ENCODE results near the gene EFNA5.

Gene EFNA5

DNA sequence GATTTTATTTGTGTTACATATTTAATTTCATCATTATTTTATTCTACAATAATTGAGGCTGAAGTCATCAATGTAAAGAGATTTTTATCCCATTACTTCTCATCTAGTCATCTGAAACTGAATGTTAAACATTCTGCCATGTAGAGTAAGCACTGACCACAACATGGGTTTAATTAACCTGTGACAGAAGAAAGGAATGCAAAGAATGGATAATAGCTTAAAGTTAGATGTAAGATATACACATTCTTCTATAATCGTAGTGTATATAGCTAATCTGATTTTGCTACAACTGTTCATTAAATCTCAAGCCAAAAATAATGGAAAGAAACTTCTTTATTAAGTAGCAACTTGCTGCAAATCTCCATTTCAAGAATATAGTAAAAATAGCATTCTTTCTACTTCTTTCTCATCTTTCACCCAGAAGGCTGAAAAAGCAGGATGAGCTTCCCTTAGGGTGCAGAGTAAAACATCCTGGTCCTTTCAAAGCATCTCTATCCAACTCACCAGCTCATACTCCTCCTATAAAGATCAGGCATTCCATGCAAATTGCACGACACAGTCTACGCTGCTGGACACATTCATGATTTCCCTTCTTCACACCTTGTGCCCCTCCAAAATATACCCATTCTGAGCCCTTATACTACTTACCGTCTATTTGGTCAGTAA is 115.2 kb downstream of the EFNA5 start:
- Histone ChIP-seq H3K27me3 (ENCODE audit: control insufficient read depth in 1 of 2, insufficient read depth in 2 of 2, low read length in 2 of 2) (no peaks in the 10 kb centered on the region), H3K4me1 (ENCODE audit: control insufficient read depth, insufficient read depth, low read length) (no peaks in the 10 kb centered on the region), H3K27ac (ENCODE audit: low read length) (no peak overlapping the region), H3K36me3 (ENCODE audit: control insufficient read depth in 2 of 2, insufficient read depth in 2 of 2, low read length in 2 of 2) (no peaks in the 10 kb centered on the region), H3K4me3 (ENCODE audit: low read length in 2 of 2) (no peak overlapping the region), H3K9ac (ENCODE audit: low read length in 2 of 2) (no peak overlapping the region), H3K9me3 (ENCODE audit: control insufficient read depth in 2 of 2, low read length in 2 of 2) (no peaks in the 10 kb centered on the region)

DNA sequence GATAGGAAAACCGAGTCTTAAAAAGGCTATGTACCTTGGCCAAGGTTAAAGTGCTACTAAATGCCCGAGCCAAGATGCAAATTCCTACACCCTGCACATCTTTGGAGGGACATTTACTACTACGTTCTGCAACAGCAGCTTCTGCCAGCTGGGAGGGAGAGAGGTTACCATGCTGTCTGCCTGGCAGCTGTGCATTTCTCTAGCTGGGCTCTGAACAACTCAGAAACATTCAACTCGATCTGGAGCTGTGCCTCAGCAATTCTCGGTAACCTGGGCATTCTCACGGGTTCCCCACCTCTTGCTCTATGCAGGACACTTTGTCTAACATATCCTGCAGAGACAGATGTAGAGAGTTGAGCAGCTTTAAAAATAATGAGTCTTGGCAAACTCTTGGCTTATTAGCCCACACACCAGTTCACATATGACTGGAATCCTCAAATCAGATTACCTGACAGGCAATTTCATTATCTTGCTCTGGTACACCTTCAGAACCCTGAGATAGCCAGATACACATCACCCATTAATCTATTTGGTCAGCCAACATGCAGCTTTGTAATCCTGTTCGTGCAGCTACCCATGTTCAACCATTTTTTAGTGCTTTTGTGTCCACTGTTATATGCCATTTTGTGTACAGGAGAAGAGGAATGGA is 115.8 kb downstream of the EFNA5 start:
- no peaks in the 10 kb centered on the region for H3K9me3 ChIP-seq (ENCODE audit: control insufficient read depth in 2 of 2, low read length in 2 of 2)
- H3K36me3 ChIP-seq (ENCODE audit: control insufficient read depth in 2 of 2, insufficient read depth in 2 of 2, low read length in 2 of 2) = no peaks in the 10 kb centered on the region
- H3K4me3 ChIP-seq (ENCODE audit: low read length in 2 of 2) = no peak overlapping the region
- H3K27ac ChIP-seq (ENCODE audit: low read length) = no peak overlapping the region
- no peak overlapping the region for H3K9ac ChIP-seq (ENCODE audit: low read length in 2 of 2)
- no peaks in the 10 kb centered on the region for H3K4me1 ChIP-seq (ENCODE audit: control insufficient read depth, insufficient read depth, low read length)
- no peaks in the 10 kb centered on the region for H3K27me3 ChIP-seq (ENCODE audit: control insufficient read depth in 1 of 2, insufficient read depth in 2 of 2, low read length in 2 of 2)

DNA sequence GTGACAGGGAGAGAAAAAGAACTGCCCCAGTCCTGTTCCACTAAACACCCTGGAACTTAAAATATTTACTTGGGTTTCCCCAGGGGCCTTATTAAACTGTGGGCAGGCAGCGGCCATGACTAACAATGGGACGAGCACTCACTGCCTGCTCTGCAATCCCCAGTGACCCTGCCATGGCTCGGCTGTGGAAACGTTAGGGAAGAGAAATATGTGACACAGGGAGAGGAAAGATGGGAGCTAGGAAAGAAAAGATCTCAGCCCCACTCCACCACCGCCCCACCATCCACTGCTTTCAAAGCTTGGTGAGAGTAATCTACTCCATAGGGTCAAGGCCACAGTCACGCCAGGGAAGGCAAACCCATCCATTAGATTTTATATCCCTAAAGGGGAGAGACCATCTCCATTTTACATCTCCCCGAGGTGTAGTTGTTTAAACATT is 117.6 kb downstream of the EFNA5 start:
- no peak overlapping the region for H3K4me3 ChIP-seq (ENCODE audit: low read length in 2 of 2)
- H3K27me3 ChIP-seq (ENCODE audit: control insufficient read depth in 1 of 2, insufficient read depth in 2 of 2, low read length in 2 of 2) = no peaks in the 10 kb centered on the region
- H3K27ac ChIP-seq (ENCODE audit: low read length) = no peak overlapping the region
- H3K9ac ChIP-seq (ENCODE audit: low read length in 2 of 2) = no peak overlapping the region
- H3K9me3 ChIP-seq (ENCODE audit: control insufficient read depth in 2 of 2, low read length in 2 of 2) = no peaks in the 10 kb centered on the region
- H3K36me3 ChIP-seq (ENCODE audit: control insufficient read depth in 2 of 2, insufficient read depth in 2 of 2, low read length in 2 of 2) = no peaks in the 10 kb centered on the region
- H3K4me1 ChIP-seq (ENCODE audit: control insufficient read depth, insufficient read depth, low read length) = no peaks in the 10 kb centered on the region

DNA sequence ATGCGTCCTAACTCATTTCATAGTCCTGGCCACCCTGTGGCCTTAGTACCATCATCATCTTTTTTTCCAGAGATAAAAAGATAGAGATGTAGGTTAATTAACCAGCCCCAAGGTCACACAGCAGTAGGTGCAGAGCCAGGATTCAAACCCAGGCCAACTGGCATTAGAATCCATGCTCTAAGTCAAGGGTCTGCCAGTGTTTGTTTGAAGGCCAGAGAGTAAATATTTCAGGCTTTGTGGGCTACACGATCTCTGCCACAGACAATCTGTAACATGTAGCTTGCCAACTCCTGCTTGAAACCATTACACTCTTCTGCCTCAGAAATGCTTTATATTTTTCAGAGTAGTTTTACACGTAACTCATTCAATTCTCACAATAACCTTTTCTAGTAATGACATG is 119.6 kb downstream of the EFNA5 start:
- Histone ChIP-seq H3K36me3 (ENCODE audit: control insufficient read depth in 2 of 2, insufficient read depth in 2 of 2, low read length in 2 of 2) (no peaks in the 10 kb centered on the region), H3K27ac (ENCODE audit: low read length) (no peak overlapping the region), H3K4me3 (ENCODE audit: low read length in 2 of 2) (no peak overlapping the region)

DNA sequence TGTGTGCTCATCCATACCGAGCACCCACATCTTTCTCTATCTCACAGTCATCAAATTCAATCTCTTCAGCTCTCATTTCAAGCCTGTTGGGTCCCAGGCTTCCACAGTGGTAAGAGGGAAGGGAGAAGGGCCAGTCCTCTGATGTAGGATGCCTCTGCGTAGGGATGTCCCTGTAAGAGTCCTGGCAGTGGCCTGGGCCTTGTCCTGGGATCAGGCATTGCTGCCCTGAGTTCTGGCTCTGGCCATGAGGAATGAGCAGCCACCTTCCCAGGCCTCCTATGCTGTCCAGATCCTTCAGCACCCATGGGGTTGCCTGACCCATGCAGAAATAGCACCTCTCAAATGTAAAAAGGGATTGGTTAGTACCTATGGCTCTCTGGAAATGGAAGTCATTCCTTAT is 121.2 kb downstream of the EFNA5 start:
- no peak overlapping the region for H3K27ac ChIP-seq (ENCODE audit: low read length)
- no peaks in the 10 kb centered on the region for H3K27me3 ChIP-seq (ENCODE audit: control insufficient read depth in 1 of 2, insufficient read depth in 2 of 2, low read length in 2 of 2)
- H3K9me3 ChIP-seq (ENCODE audit: control insufficient read depth in 2 of 2, low read length in 2 of 2) = no peaks in the 10 kb centered on the region
- no peaks in the 10 kb centered on the region for H3K36me3 ChIP-seq (ENCODE audit: control insufficient read depth in 2 of 2, insufficient read depth in 2 of 2, low read length in 2 of 2)
- H3K9ac ChIP-seq (ENCODE audit: low read length in 2 of 2) = no peak overlapping the region
- H3K4me1 ChIP-seq (ENCODE audit: control insufficient read depth, insufficient read depth, low read length) = no peaks in the 10 kb centered on the region
- H3K4me3 ChIP-seq (ENCODE audit: low read length in 2 of 2) = no peak overlapping the region

More for the DNA sequence above, 119.6 kb downstream of the EFNA5 start:
- Histone ChIP-seq H3K4me1 (ENCODE audit: control insufficient read depth, insufficient read depth, low read length) (no peaks in the 10 kb centered on the region), H3K27me3 (ENCODE audit: control insufficient read depth in 1 of 2, insufficient read depth in 2 of 2, low read length in 2 of 2) (no peaks in the 10 kb centered on the region), H3K9ac (ENCODE audit: low read length in 2 of 2) (no peak overlapping the region), H3K9me3 (ENCODE audit: control insufficient read depth in 2 of 2, low read length in 2 of 2) (no peaks in the 10 kb centered on the region)

DNA sequence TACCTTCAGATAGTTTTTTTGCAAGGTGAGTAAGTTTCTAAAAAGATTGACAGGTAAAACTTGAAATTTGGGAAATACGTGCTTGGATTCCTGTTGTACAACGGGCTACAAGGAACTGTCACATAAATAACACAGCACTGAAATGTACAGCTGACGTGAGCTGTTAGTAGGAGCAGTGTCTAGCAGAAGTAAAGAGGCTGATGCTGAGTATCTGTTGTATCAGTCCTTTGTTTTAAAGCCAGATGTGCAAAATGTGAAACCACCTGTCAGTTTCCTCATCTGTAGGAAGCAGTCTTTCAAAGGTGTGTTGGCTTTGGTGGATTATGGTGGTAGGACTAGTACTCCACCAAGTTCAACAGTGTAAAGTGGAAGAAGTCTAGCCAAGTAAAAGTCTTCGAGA is 122.3 kb downstream of the EFNA5 start:
- Histone ChIP-seq H3K9ac (ENCODE audit: low read length in 2 of 2) (no peak overlapping the region), H3K36me3 (ENCODE audit: control insufficient read depth in 2 of 2, insufficient read depth in 2 of 2, low read length in 2 of 2) (no peaks in the 10 kb centered on the region), H3K27me3 (ENCODE audit: control insufficient read depth in 1 of 2, insufficient read depth in 2 of 2, low read length in 2 of 2) (no peaks in the 10 kb centered on the region), H3K4me3 (ENCODE audit: low read length in 2 of 2) (no peak overlapping the region), H3K4me1 (ENCODE audit: control insufficient read depth, insufficient read depth, low read length) (no peaks in the 10 kb centered on the region), H3K9me3 (ENCODE audit: control insufficient read depth in 2 of 2, low read length in 2 of 2) (no peaks in the 10 kb centered on the region), H3K27ac (ENCODE audit: low read length) (no peak overlapping the region)

DNA sequence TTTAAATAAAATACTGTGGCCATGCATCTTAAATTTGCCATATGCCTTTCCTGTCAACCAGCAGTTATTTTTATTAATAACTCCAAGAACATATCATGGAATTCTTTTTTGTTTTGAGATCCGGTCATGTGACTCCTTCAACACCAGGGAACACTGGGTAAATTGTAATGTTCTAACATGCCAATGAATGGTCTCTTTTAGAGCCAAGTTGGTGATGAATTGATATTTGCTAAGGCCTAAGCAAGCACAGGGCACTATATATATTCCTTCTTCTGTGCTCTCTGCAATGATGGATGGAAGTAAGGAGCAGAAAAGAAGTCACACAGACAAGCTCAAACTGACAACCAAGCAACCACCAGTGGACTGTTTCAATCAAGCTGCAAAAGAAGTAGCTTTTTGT is 124.0 kb downstream of the EFNA5 start:
- no peaks in the 10 kb centered on the region for H3K36me3 ChIP-seq (ENCODE audit: control insufficient read depth in 2 of 2, insufficient read depth in 2 of 2, low read length in 2 of 2)
- H3K27me3 ChIP-seq (ENCODE audit: control insufficient read depth in 1 of 2, insufficient read depth in 2 of 2, low read length in 2 of 2) = no peaks in the 10 kb centered on the region
- H3K4me3 ChIP-seq (ENCODE audit: low read length in 2 of 2) = no peak overlapping the region
- H3K9me3 ChIP-seq (ENCODE audit: control insufficient read depth in 2 of 2, low read length in 2 of 2) = no peaks in the 10 kb centered on the region
- H3K9ac ChIP-seq (ENCODE audit: low read length in 2 of 2) = no peak overlapping the region
- no peak overlapping the region for H3K27ac ChIP-seq (ENCODE audit: low read length)
- peaks cover 8% of the 10 kb centered on the region for H3K4me1 ChIP-seq (ENCODE audit: control insufficient read depth, insufficient read depth, low read length)

DNA sequence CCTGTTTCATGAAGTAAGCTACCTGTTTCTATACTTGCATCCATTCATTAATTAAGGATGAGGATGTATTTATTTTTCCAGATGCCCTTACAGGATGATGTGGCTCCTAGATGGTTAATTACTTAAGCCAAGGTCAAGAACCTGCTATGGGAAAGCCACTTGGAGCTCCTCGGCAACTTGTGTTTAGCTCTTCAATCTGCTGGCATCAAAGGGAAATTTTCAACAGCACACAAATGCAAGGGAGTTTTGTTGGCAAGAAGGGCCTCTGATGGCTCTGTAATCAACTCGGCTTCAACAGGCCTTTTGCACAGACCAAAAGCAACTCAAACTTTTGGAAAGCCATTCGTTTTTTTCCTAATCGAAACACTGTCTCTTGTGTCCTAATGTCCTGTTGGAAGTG is 125.3 kb downstream of the EFNA5 start:
- Histone ChIP-seq H3K4me1 (ENCODE audit: control insufficient read depth, insufficient read depth, low read length) (peaks cover 8% of the 10 kb centered on the region), H3K36me3 (ENCODE audit: control insufficient read depth in 2 of 2, insufficient read depth in 2 of 2, low read length in 2 of 2) (no peaks in the 10 kb centered on the region), H3K4me3 (ENCODE audit: low read length in 2 of 2) (no peak overlapping the region), H3K9me3 (ENCODE audit: control insufficient read depth in 2 of 2, low read length in 2 of 2) (no peaks in the 10 kb centered on the region), H3K9ac (ENCODE audit: low read length in 2 of 2) (no peak overlapping the region), H3K27ac (ENCODE audit: low read length) (no peak overlapping the region), H3K27me3 (ENCODE audit: control insufficient read depth in 1 of 2, insufficient read depth in 2 of 2, low read length in 2 of 2) (no peaks in the 10 kb centered on the region)

DNA sequence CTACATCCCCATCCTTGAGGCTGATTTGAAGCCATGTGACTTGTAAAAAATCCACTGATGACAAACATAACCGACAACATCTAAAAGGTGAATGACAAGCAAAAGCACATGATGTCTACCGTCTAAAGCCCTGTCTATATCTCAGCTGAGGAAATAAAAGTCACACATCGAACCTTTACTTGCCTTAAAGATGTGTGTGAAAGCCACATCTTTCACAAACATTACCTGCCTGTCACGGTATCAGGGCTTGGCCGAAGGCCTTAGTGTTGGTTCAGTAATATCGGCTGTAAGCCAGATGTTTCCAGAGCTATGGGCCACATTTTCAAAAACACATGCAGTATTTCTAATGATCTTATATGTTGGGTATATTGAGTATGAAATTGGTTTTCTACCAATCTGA is 125.8 kb downstream of the EFNA5 start:
- peaks cover 8% of the 10 kb centered on the region for H3K4me1 ChIP-seq (ENCODE audit: control insufficient read depth, insufficient read depth, low read length)
- H3K9me3 ChIP-seq (ENCODE audit: control insufficient read depth in 2 of 2, low read length in 2 of 2) = no peaks in the 10 kb centered on the region
- no peak overlapping the region for H3K27ac ChIP-seq (ENCODE audit: low read length)
- H3K9ac ChIP-seq (ENCODE audit: low read length in 2 of 2) = no peak overlapping the region
- H3K4me3 ChIP-seq (ENCODE audit: low read length in 2 of 2) = no peak overlapping the region
- no peaks in the 10 kb centered on the region for H3K27me3 ChIP-seq (ENCODE audit: control insufficient read depth in 1 of 2, insufficient read depth in 2 of 2, low read length in 2 of 2)
- H3K36me3 ChIP-seq (ENCODE audit: control insufficient read depth in 2 of 2, insufficient read depth in 2 of 2, low read length in 2 of 2) = no peaks in the 10 kb centered on the region

DNA sequence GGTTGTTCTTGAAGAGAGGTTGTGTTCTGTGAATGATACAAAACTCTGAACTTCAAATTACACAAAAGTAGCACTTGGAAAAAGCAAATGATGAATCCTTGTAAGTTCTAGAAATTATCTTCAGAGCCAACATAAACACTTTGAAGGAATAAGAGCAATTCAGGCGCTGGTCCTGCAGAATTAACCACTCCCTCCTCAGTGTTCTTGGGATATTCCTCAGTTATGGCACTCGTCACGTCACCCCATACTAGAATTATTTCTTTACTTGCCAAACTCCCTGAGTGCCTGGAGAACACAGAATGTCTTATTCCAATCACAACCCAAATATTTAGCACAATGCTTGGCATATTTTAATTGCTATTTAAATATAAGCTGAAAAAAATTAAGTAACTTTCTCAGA is 126.3 kb downstream of the EFNA5 start:
- H3K27me3 ChIP-seq (ENCODE audit: control insufficient read depth in 1 of 2, insufficient read depth in 2 of 2, low read length in 2 of 2) = no peaks in the 10 kb centered on the region
- no peaks in the 10 kb centered on the region for H3K9me3 ChIP-seq (ENCODE audit: control insufficient read depth in 2 of 2, low read length in 2 of 2)
- no peak overlapping the region for H3K9ac ChIP-seq (ENCODE audit: low read length in 2 of 2)
- H3K4me1 ChIP-seq (ENCODE audit: control insufficient read depth, insufficient read depth, low read length) = peaks cover 8% of the 10 kb centered on the region
- no peaks in the 10 kb centered on the region for H3K36me3 ChIP-seq (ENCODE audit: control insufficient read depth in 2 of 2, insufficient read depth in 2 of 2, low read length in 2 of 2)
- H3K4me3 ChIP-seq (ENCODE audit: low read length in 2 of 2) = no peak overlapping the region
- no peak overlapping the region for H3K27ac ChIP-seq (ENCODE audit: low read length)

DNA sequence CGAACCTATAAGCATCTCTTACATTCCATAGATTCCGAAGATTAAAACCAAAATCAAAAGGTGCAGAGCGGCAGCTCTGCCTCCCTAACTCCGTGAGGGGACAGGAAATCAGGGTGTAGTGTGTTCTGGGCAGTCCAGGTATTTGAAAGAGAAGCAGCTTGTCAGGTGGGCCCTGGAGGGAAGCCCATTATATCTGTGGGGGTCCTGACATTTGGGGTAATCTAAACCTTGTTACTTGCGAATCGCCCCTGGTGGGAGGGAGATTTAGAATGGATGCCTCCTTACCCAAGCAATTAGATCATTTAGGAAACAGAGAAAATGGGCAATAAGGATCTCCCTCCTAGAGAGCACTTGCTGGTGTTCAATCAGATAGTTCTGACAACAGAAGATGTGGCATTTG is 126.9 kb downstream of the EFNA5 start:
- Histone ChIP-seq H3K4me3 (ENCODE audit: low read length in 2 of 2) (no peak overlapping the region), H3K4me1 (ENCODE audit: control insufficient read depth, insufficient read depth, low read length) (peaks cover 8% of the 10 kb centered on the region), H3K9me3 (ENCODE audit: control insufficient read depth in 2 of 2, low read length in 2 of 2) (no peaks in the 10 kb centered on the region), H3K9ac (ENCODE audit: low read length in 2 of 2) (no peak overlapping the region), H3K36me3 (ENCODE audit: control insufficient read depth in 2 of 2, insufficient read depth in 2 of 2, low read length in 2 of 2) (no peaks in the 10 kb centered on the region), H3K27ac (ENCODE audit: low read length) (no peak overlapping the region), H3K27me3 (ENCODE audit: control insufficient read depth in 1 of 2, insufficient read depth in 2 of 2, low read length in 2 of 2) (no peaks in the 10 kb centered on the region)
